ENCODE measurements around the gene DIP2B. TPM values are rescaled to one million over a fixed set of nuclear protein-coding genes. Genes with fewer than 3 reads are reported as not detected.

DIP2B gene
- total RNA-seq, 1 experiment from 2014 or later, result 20.0 TPM

DNA sequence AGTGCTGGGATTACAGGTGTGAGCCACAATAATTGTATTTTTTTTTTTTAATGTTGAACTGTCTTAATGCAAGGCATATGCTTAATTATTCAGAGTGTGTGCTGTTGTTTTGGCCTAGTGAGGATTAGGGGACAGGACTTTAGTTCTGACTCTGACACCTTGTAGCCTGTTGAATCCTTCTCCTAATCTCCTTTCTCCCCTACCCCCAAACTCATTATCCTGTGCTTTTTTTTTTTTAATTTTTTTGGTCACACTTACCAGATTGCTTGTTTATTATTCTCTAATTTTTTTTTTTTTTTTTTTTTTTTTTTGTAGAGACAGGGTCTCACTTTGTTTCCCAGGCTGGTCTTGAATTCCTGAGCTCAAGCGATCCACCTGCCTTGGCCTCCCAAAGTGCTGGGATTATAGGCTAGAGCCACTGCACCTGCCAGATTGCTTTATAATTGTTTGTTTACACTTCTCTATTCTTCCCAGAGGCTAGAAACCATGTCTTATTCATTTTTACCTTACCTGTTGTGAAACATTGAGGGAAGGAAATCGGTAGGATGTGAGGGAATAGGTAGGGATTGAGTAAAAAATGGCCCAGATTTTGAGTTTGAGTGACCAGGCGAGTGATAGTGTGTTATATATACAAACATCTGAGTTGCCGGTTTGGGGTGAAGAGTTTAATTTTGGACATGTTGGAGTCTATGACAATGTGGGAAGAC lies 32.2 kb downstream of the DIP2B start:
- Histone ChIP-seq H4K91ac (ENCODE audit: insufficient read length, low read depth, low read length) (no peak overlapping the region), H3K4me1 (ENCODE audit: insufficient read depth, low read length) (peaks cover 3% of the 10 kb centered on the region), H3K79me2 (ENCODE audit: insufficient read depth, low read length) (peaks cover 2% of the 10 kb centered on the region; the same call in 1 of the 2 replicates), H4K8ac (replicated peaks; ENCODE audit: insufficient read length, low read depth, low read length) (no peak overlapping the region), H3K14ac (ENCODE audit: insufficient read depth, low read length) (no peak overlapping the region), H2BK15ac (ENCODE audit: low read depth, low read length) (no peak overlapping the region), H3K18ac (ENCODE audit: insufficient read length, low read depth, low read length) (no peak overlapping the region), H3K4ac (ENCODE audit: low read depth, low read length) (no peak overlapping the region), H4K5ac (ENCODE audit: insufficient read length, low read depth, low read length) (no peak overlapping the region), H3K27me3 (ENCODE audit: insufficient read depth, low read length) (no peaks in the 10 kb centered on the region), H3K23me2 (ENCODE audit: insufficient read length, low read depth, low read length, poor library complexity, severe bottlenecking) (no peaks in the 10 kb centered on the region), H2BK20ac (ENCODE audit: low read depth, low read length, poor library complexity, severe bottlenecking) (no peak overlapping the region), H2AFZ (ENCODE audit: low read length) (no peak overlapping the region), H3K23ac (ENCODE audit: insufficient read length, low read depth, low read length) (no peak overlapping the region), H3T11ph (ENCODE audit: low read length) (no peak overlapping the region), H3K27ac (ENCODE audit: insufficient read length, low read depth, low read length) (no peak overlapping the region), H3K4me2 (ENCODE audit: insufficient read depth, insufficient read length, low read length) (no peak overlapping the region), H3K56ac (ENCODE audit: insufficient read length, low read depth, low read length) (no peak overlapping the region), H4K20me1 (ENCODE audit: control insufficient read depth, insufficient read depth, insufficient read length) (no peaks in the 10 kb centered on the region), H2AK5ac (ENCODE audit: insufficient read length, low read length) (no peak overlapping the region), H3K79me1 (ENCODE audit: insufficient read depth, low read depth, low read length, poor library complexity, severe bottlenecking) (peaks cover 2% of the 10 kb centered on the region), H3K9me3 (ENCODE audit: control insufficient read depth, low read depth, low read length) (no peaks in the 10 kb centered on the region), H3K9ac (ENCODE audit: extremely low read depth, insufficient read length, low read length) (no peak overlapping the region), H2BK120ac (ENCODE audit: low read depth, low read length, poor library complexity, severe bottlenecking) (no peak overlapping the region), H2BK12ac (ENCODE audit: insufficient read length, low read depth, low read length) (no peak overlapping the region), H2BK5ac (ENCODE audit: insufficient read length, low read length) (no peak overlapping the region)
- H3K4me1 Mint-ChIP-seq, result peaks cover 22 to 26% of the 10 kb centered on the region in 2 experiments
- DNase-seq, result no peak
- H3K4me3 Mint-ChIP-seq, result no peak overlapping the region
- H3K27me3 Mint-ChIP-seq (ENCODE audit: low read depth), result no peaks in the 10 kb centered on the region
- TF ChIP-seq, protein P1, sequence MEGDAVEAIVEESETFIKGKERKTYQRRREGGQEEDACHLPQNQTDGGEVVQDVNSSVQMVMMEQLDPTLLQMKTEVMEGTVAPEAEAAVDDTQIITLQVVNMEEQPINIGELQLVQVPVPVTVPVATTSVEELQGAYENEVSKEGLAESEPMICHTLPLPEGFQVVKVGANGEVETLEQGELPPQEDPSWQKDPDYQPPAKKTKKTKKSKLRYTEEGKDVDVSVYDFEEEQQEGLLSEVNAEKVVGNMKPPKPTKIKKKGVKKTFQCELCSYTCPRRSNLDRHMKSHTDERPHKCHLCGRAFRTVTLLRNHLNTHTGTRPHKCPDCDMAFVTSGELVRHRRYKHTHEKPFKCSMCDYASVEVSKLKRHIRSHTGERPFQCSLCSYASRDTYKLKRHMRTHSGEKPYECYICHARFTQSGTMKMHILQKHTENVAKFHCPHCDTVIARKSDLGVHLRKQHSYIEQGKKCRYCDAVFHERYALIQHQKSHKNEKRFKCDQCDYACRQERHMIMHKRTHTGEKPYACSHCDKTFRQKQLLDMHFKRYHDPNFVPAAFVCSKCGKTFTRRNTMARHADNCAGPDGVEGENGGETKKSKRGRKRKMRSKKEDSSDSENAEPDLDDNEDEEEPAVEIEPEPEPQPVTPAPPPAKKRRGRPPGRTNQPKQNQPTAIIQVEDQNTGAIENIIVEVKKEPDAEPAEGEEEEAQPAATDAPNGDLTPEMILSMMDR (conservative IDR thresholded peaks at IDR 0.05), result no peak
- peak overlapping the region in 2 of 3 experiments; percentile 78 to 91; a peak in 3 of 7 replicates for H3K27ac Mint-ChIP-seq
- no peaks in the 10 kb centered on the region; a peak in 1 of 7 replicates for H3K36me3 Mint-ChIP-seq (ENCODE audit: insufficient read depth in 1 of 3, low read depth in 3 of 3)
- no CpG with 5 or more reads among the region's 4 CpGs for WGBS (ENCODE audit: extremely low coverage, insufficient read length, low lambda C conversion rate)
- no peaks in the 10 kb centered on the region for H3K9me3 Mint-ChIP-seq

All from H9 (cell line).